GM19025 (cell line): ENCODE data around the gene GLYATL3.

ENCODE experiments used
- ATAC-seq: cut with Tn5 transposase; IDR thresholded peaks from one replicate; pipeline ENCODE4 v1.9.1; 2021; ENCODE audit warnings: mild to moderate bottlenecking, low read depth, moderate library complexity; ENCODE audit not compliant: unreplicated experiment

The GLYATL3 gene

DNA sequence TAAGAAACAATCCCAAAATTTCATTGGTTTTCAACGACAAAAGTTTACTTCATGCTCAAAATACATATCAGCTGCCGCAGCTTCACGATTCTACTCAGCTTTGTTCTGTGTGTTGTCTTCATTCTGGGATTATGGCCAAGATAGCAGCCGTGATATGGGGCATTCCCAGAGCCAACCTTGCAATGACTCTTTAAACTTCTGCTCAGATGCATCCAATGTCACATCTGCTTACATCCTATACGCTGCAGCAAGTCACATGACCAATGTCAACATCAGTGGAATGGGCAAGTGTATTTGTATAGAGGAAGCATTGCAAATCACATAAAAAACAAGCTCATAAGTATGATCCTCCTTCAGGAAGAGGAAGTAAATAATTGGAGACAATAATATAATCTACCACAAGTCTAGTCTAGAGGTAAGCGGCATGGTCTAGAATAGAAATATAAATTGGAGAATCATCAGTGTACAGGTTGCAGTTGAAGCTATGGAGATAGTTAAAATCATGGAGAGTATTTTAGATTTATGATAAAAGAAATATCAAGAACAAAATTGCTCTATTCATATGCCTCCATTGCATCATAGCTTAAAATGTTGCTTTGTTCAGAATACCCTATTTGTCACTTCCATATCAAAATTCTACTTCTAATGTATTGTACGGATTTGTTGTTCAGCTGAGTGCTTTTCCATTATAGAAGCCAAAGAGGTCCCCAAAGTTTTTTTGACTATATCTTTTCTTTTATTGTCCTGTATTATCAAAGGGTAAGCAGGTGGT is 43.5 kb downstream of the GLYATL3 start:
- no peak for ATAC-seq

GRCh38 chr6:49546331-49546730 is 46.6 kb downstream of the GLYATL3 start:
- no peak for ATAC-seq

DNA sequence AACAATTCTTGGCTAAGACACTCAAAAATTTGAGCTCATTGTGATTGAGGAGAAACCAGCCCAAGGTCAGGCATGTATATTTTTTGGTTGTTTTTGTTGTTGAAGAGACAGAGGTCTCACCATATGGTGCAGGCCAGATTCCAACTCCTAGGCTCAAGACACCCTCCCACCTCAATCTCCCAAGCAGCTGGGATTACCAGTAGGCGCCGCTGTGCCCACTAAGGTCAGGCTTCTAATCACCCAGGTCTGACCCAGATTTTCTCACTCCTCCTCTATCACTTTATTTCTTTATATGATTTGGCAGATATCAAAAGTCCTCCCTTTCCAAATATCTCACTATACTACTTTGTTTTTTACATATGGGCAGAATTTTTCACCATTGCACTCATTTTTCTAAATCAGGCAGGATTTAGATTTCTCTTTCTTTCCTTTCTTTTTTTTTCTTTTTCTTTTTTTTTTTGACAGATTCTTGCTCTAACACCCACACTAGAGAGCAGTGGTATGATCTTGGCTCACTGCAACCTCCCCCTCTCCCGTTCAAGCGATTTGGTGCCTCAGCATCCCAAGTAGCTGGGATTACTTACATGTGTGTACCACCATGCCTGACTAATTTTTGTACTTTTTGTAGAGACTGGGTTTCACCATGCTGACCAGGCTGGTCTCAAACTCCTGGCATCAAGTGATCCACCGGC is 49.0 kb downstream of the GLYATL3 start:
- no peak for ATAC-seq

DNA sequence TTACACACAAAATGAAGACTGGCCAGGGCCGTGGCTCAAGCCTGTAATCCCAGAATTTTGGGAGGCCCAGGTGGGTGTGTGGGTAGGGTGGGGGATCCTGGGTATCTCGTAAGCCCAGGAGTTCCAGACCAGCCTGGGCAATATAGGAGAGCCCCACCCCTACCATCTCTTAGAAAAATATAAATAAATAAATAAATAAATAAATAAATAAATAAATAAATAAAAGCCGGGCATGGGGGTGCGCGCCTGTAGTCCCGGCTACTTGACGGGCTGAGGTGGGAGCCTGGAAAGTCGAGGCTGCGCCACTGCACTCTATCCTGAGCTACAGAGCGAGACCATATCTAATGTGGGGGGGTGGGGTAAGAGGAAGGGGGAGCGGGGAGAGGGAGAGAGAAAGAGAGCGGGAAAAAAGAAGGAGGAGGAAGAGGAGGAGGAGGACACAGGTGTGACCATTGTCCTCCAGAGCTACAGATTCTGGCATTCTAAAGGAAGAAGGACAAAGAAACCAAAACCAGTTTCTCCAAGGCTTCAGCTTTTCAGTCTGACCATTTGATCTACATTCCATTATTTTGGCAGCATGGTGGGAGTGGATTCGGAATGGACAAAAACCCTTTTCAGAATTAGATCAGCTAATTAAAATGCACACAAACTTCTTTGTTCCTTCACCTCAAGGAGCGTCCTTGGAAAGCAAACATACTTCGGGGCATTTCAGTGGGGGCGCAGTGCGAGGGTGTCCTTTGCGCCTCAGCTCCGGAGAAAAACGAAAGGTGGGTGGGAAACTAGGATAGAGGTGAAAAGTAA is 50.2 kb downstream of the GLYATL3 start:
- ATAC-seq: no peak

GRCh38 chr6:49550492-49551077 is 50.9 kb downstream of the GLYATL3 start, which contains the start of gene C6orf141:
Gene C6orf141 (plus strand): TSS chr6:49550668. CDS start chr6:49550793, 125 bp downstream.
- peak; percentile 68 for ATAC-seq

- peak; percentile 30 for ATAC-seq
Observed at GRCh38 chr6:49551078-49551865, 51.5 kb downstream of the GLYATL3 start.

DNA sequence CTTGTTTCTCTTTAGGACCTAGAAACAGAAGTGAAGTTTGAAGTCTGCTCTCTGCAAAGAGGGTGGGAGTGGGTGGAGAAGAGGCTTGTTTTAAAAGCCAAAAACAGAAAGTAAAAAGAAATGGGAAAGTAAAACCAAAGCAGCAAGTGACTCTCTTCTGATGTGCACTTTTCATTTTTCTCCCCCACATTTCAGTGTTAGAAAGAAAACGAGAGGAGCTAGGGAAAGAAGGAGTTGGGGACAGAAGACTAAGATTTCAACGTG is 52.1 kb downstream of the GLYATL3 start:
- peak; percentile 47 for ATAC-seq

DNA sequence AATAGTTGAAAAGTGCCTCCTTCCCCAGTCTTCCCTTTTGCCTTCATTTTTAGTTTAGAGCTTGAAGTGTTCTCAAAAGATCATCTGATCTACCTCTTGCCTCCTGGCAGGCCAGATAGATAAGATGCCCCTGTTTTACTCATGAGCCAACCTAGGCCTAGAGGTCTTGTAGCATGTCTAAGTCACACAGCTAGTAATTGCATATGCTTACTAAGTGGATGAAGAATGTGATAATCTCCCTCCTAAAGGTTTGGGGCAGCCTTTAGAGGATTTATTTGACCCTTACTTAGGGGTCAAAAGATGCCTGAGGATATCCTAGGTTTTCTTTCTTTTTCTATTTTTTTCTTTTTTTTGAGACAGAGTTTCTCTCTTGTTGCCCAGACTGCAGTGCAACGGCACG is 52.9 kb downstream of the GLYATL3 start:
- no peak for ATAC-seq

- no peak for ATAC-seq
Observed at GRCh38 chr6:49553384-49553783, 53.7 kb downstream of the GLYATL3 start.

GRCh38 chr6:49555951-49556350 is 56.2 kb downstream of the GLYATL3 start:
- ATAC-seq: no peak

DNA sequence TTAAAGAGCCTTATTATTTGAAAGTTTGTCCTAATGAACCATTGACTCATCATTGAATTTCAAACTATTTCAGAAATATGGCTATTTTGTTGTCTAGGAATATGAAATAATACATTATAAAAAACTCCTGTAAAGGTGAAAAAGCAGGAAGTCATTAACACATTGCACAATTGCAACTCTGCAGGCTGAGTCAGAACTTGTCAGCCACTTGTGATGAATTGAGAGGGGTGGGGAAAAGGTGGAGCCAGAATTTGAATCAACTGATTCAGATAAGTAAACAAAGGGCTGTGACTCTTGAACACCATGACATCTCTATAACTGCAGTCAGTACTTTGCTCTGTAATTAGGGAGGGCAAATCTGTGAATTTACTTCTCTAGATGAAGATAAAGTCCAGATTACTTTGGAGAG is 56.7 kb downstream of the GLYATL3 start:
- ATAC-seq: no peak

- ATAC-seq: no peak
Observed at GRCh38 chr6:49557177-49557576, 57.5 kb downstream of the GLYATL3 start.

DNA sequence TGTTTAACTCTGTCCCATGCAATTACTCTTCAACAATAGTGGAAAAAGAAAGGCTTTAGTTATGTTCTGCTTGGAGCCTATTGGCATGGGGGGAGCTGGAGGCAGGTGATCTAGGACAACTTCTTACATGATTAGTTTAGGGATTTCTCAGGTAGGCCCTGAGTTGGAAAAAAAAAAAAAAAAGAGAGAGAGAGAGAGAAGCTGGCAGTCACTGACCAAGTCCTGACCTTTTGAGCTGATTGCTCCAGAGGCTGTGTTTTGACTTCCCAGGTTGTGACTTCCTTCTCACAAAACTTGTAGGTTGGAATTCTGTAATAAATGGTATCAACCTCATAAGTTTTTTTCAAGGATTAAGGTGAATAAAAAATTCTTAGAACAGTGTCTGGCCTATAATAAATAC is 58.5 kb downstream of the GLYATL3 start:
- ATAC-seq: no peak

DNA sequence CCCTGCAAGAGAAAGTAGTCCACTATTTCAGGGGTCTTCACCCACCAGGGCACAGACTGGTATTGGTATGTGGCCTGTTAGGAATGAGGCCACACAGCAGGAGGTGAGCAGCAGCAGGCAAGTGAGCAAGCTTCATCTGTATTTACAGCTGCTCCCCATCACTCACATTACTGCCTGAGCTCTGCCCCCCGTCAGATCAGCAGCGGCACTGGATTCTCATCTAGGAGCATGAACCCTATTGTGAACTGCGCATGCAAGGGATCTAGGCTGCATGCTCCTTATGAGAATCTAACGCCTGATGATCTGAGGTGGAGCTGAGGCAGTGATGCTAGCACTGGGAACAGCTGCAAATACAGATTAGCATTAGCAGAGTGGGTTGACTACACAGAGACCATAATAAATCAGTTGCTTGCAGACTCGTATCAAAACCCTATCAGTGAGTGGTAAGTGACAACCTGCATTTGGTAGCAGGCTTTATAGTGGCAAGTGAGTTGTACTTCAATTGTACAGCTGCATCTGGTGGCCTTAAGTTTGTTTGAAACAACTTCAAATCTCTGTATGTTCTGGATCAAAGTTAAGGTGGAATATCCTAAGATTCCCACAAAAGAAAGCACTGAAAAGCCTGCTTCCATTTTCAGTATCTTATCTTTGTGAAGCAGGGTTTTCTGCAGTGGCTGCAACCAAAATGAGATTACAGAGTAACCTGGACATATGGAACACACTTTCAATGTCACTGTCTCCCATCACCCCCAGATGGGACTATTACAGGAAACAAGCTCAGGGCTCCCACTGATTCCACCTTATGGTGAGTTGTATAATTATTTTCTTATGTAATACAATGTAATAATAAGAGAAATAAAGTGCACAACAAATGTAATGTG is 63.5 kb downstream of the GLYATL3 start:
- ATAC-seq: no peak

- no peak for ATAC-seq
Observed at GRCh38 chr6:49564552-49564951, 64.8 kb downstream of the GLYATL3 start.

GRCh38 chr6:49565261-49565660 is 65.5 kb downstream of the GLYATL3 start:
- no peak for ATAC-seq

DNA sequence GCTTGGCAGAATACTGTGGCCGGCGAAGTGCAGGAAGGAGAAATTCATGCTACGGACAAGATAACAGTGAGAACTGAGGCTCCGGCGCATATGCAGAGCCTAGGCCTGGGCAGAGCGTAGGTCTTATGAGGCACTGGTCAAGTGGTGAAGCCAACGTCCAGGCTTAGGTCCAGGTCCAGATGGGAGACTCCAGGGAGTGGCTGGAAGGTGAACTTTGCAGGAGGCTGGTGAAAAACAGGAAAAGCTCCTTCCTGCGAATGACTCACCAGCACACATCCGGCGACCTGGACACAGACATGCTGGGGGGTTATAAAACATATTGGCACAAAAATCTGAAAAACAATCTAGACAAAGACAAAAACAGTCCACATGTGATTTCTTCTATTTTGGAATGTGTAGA is 66.1 kb downstream of the GLYATL3 start:
- no peak for ATAC-seq

DNA sequence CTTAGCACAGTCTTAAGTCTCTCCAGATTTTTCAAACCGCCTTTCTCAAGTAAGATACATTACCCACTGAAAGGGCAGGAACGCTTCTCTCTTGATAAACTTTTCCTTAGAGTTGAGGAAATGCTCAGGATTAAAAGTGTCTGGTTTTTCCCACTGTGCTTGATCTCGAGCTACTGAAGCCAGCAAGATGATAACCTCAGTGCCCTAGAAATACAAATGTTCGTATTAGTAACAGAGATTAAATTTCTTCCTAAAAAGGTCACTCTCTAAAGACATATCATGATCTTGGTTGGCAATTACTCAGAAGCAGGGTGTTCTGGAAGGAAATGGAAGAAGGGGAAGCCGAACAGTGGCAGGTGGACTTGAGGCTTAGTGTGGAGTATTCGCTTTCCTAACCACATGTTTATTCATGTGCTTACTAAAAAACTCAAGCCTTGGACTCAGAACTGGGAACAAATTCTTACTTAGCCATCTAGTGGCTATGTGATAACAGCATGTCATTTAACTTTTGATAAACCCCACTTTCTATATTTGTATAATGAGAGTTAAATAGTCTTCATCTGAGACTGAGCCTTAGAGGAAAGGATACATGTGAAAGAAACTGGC is 70.9 kb downstream of the GLYATL3 start:
- no peak for ATAC-seq

GRCh38 chr6:49576618-49577017 is 76.9 kb downstream of the GLYATL3 start:
- ATAC-seq: no peak
